ENCODE results near the gene ELF1. TPM values are rescaled to one million over a fixed set of nuclear protein-coding genes. Genes with fewer than 3 reads are reported as not detected.

The ELF1 gene
- polyA plus RNA-seq, 1 of the 3 experiments (the other 2 are of a cell fraction), result 11.1 TPM

- 74% methylated on average over 4 of the region's 4 CpGs for WGBS (ENCODE audit: low lambda C conversion rate)
- ChIA-PET CTCF (interaction anchor here (0.7 to 1.2 kb wide), 4 partner anchors 12 to 195 kb away, joined by 3 to 4 read pairs (median 3); no protein-coding TSS in a partner anchor), POLR2A (no interaction called here)
- H3K4me3 ChIP-seq (ENCODE audit: low read depth in 2 of 2, low read length in 1 of 2), result no peak overlapping the region
- no peaks in the 10 kb centered on the region for H3F3A ChIP-seq (replicated peaks; ENCODE audit: insufficient read depth)
- peaks cover 0 to under 1% of the 10 kb centered on the region in 2 experiments for H3K36me3 ChIP-seq (replicated peaks in 1 of 2; ENCODE audit: control insufficient read depth in 1 of 2, insufficient read depth in 2 of 2, low read length in 1 of 2)
- no peak for DNase-seq
- H3K9ac ChIP-seq, result no peak overlapping the region
- H3K27me3 ChIP-seq (ENCODE audit: insufficient read depth), result no peaks in the 10 kb centered on the region
- no peak overlapping the region for H2AFZ ChIP-seq (ENCODE audit: low read depth)
- H3K79me2 ChIP-seq (ENCODE audit: insufficient read depth), result peaks cover 22% of the 10 kb centered on the region
- no peaks in the 10 kb centered on the region for H3K9me3 ChIP-seq
- peaks cover 3 to 6% of the 10 kb centered on the region in 2 experiments; a peak in 3 of 4 replicates for H3K4me1 ChIP-seq (ENCODE audit: control insufficient read depth in 1 of 2, insufficient read depth in 2 of 2, low read depth in 1 of 2, low read length in 1 of 2)
- H4K20me1 ChIP-seq (ENCODE audit: insufficient read depth), result no peaks in the 10 kb centered on the region; the same call in 1 of the 2 replicates
- H3K9me2 ChIP-seq, result no peaks in the 10 kb centered on the region
- no peak for TF ChIP-seq TEAD4 (IDR thresholded peaks at IDR 0.05; ENCODE audit: borderline replicate concordance, insufficient read depth)
- TF ChIP-seq, protein P1, sequence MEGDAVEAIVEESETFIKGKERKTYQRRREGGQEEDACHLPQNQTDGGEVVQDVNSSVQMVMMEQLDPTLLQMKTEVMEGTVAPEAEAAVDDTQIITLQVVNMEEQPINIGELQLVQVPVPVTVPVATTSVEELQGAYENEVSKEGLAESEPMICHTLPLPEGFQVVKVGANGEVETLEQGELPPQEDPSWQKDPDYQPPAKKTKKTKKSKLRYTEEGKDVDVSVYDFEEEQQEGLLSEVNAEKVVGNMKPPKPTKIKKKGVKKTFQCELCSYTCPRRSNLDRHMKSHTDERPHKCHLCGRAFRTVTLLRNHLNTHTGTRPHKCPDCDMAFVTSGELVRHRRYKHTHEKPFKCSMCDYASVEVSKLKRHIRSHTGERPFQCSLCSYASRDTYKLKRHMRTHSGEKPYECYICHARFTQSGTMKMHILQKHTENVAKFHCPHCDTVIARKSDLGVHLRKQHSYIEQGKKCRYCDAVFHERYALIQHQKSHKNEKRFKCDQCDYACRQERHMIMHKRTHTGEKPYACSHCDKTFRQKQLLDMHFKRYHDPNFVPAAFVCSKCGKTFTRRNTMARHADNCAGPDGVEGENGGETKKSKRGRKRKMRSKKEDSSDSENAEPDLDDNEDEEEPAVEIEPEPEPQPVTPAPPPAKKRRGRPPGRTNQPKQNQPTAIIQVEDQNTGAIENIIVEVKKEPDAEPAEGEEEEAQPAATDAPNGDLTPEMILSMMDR (IDR thresholded peaks at IDR 0.05), result peak; percentile 43
- H3K4me2 ChIP-seq, result no peak overlapping the region
- no peak overlapping the region for H3K27ac ChIP-seq (ENCODE audit: low read depth in 2 of 2, low read length in 1 of 2)
Observed at GRCh38 chr13:40974460-40975407, 44.4 kb downstream of the ELF1 start.

GRCh38 chr13:40973409-40973808 lies 45.7 kb downstream of the ELF1 start:
- Histone ChIP-seq H3K9ac (no peak overlapping the region), H3K36me3 (replicated peaks in 1 of 2; ENCODE audit: control insufficient read depth in 1 of 2, insufficient read depth in 2 of 2, low read length in 1 of 2) (no peaks in the 10 kb centered on the region), H3K9me2 (no peaks in the 10 kb centered on the region), H4K20me1 (ENCODE audit: insufficient read depth) (no peaks in the 10 kb centered on the region; the same call in 1 of the 2 replicates), H2AFZ (ENCODE audit: low read depth) (no peak overlapping the region), H3K4me2 (no peak overlapping the region), H3K79me2 (ENCODE audit: insufficient read depth) (peaks cover 26% of the 10 kb centered on the region), H3F3A (replicated peaks; ENCODE audit: insufficient read depth) (no peaks in the 10 kb centered on the region), H3K9me3 (no peaks in the 10 kb centered on the region), H3K4me3 (ENCODE audit: low read depth in 2 of 2, low read length in 1 of 2) (no peak overlapping the region), H3K27ac (ENCODE audit: low read depth in 2 of 2, low read length in 1 of 2) (no peak overlapping the region), H3K27me3 (ENCODE audit: insufficient read depth) (no peaks in the 10 kb centered on the region), H3K4me1 (ENCODE audit: control insufficient read depth in 1 of 2, insufficient read depth in 2 of 2, low read depth in 1 of 2, low read length in 1 of 2) (peaks cover 3 to 6% of the 10 kb centered on the region in 2 experiments; a peak in 3 of 4 replicates)
- DNase-seq, result no peak
- no peak for TF ChIP-seq POLR2AphosphoS5 (IDR thresholded peaks at IDR 0.05; ENCODE audit: low read depth, low read length)
- ChIA-PET CTCF (interaction anchor here (1.2 to 1.4 kb wide), 3 partner anchors 81 to 197 kb away, joined by 3 to 4 read pairs (median 3); no protein-coding TSS in a partner anchor), POLR2A (no interaction called here)
- 94% methylated on average over 1 of the region's 1 CpG for WGBS (ENCODE audit: low lambda C conversion rate)

DNA sequence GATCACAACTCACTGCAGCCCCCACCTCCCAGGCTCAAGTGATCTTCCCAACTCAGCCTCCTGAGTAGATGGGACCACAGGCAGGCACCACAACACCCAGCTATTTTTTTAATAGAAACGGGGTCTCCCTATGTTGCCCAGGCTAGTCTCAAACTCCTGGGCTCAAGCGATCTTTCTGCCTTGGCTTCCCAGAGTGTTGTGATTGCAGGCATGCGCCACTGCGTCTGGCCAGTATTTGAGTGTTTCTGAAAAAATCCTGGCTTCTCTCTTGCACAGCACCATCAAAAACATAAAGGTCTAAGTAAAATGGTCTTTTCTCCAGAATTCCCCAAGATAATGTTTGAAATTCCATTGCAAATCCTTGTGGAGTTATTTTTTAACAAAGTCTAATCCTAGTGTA lies 47.8 kb downstream of the ELF1 start:
- 95% methylated on average over 4 of the region's 4 CpGs for WGBS (ENCODE audit: low lambda C conversion rate)
- CTCF ChIA-PET, result interaction anchor here (0.9 to 1.0 kb wide), 3 partner anchors 9 to 49 kb away, joined by 3 read pairs; no protein-coding TSS in a partner anchor
- DNase-seq, result no peak

More for the DNA sequence above, 47.8 kb downstream of the ELF1 start:
- TF ChIP-seq TAF1 (IDR thresholded peaks at IDR 0.05; ENCODE audit: borderline replicate concordance, low read depth, low read length) (no peak), RFX5 (IDR thresholded peaks at IDR 0.05; ENCODE audit: low read length) (no peak), NRF1 (IDR thresholded peaks at IDR 0.05; ENCODE audit: low read depth, low read length) (no peak)
- POLR2A ChIA-PET, result no interaction called here
- Histone ChIP-seq H3K4me1 (ENCODE audit: control insufficient read depth in 1 of 2, insufficient read depth in 2 of 2, low read depth in 1 of 2, low read length in 1 of 2) (peaks cover 3 to 6% of the 10 kb centered on the region in 2 experiments; a peak in 3 of 4 replicates), H3F3A (replicated peaks; ENCODE audit: insufficient read depth) (no peaks in the 10 kb centered on the region), H3K9me2 (no peaks in the 10 kb centered on the region), H2AFZ (ENCODE audit: low read depth) (no peak overlapping the region), H3K27ac (ENCODE audit: low read depth in 2 of 2, low read length in 1 of 2) (no peak overlapping the region), H3K79me2 (ENCODE audit: insufficient read depth) (peaks cover 45% of the 10 kb centered on the region), H3K9me3 (no peaks in the 10 kb centered on the region), H3K4me3 (ENCODE audit: low read depth in 2 of 2, low read length in 1 of 2) (no peak overlapping the region), H3K36me3 (replicated peaks in 1 of 2; ENCODE audit: control insufficient read depth in 1 of 2, insufficient read depth in 2 of 2, low read length in 1 of 2) (no peaks in the 10 kb centered on the region), H3K4me2 (no peak overlapping the region), H3K9ac (no peak overlapping the region), H4K20me1 (ENCODE audit: insufficient read depth) (peaks cover 9% of the 10 kb centered on the region), H3K27me3 (ENCODE audit: insufficient read depth) (no peaks in the 10 kb centered on the region)

Data from SK-N-SH (cell line).